Fibroblast of mammary gland (primary cell): ENCODE data around the gene POLG2.
"Not testable (repeated sequence)": the region's sequence is repeated elsewhere in the genome, so short reads cannot be mapped to it uniquely, and the experiment has no call there.

ENCODE experiments used
- DNase-seq: peaks from one replicate; pipeline ENCODE4 v3.0.0-alpha.2; 2010; ENCODE audit warnings: low read depth
- H3K4me3 ChIP-seq: 2 replicates; pipeline ENCODE4 v1.5.1; 2011; ENCODE audit warnings: low read depth, mild to moderate bottlenecking, low read length, moderate library complexity; ENCODE audit not compliant: control insufficient read depth
- CTCF ChIP-seq: conservative IDR thresholded peaks from 2 replicates; pipeline ENCODE4 v1.5.1; 2011; ENCODE audit warnings: low read depth, low read length, inconsistent platforms; ENCODE audit not compliant: control insufficient read depth, insufficient read depth

Gene POLG2

GRCh38 chr17:64471440-64471839, 25.4 kb downstream of the POLG2 start:
- no peak for DNase-seq
- no peak for TF ChIP-seq CTCF
- no peak overlapping the region for H3K4me3 ChIP-seq

- no peak overlapping the region for H3K4me3 ChIP-seq
- no peak for TF ChIP-seq CTCF
- no peak for DNase-seq
Observed at GRCh38 chr17:64470625-64471024, 26.2 kb downstream of the POLG2 start.

- not testable (repeated sequence) for H3K4me3 ChIP-seq, DNase-seq
Observed at GRCh38 chr17:64466834-64467233, 30.0 kb downstream of the POLG2 start.

- TF ChIP-seq CTCF, result no peak
- DNase-seq, result no peak
- H3K4me3 ChIP-seq, result no peak overlapping the region
Observed at GRCh38 chr17:64466019-64466735, 30.7 kb downstream of the POLG2 start.

- TF ChIP-seq CTCF, result no peak
Observed at GRCh38 chr17:64461788-64462187, 35.1 kb downstream of the POLG2 start.

GRCh38 chr17:64460955-64461354, 35.9 kb downstream of the POLG2 start:
- no peak overlapping the region for H3K4me3 ChIP-seq
- DNase-seq, result peak; percentile 23
- TF ChIP-seq CTCF, result no peak

More at GRCh38 chr17:64461788-64462187, 35.1 kb downstream of the POLG2 start:
- no peak for DNase-seq
- H3K4me3 ChIP-seq, result no peak overlapping the region

- DNase-seq, H3K4me3 ChIP-seq: not testable (repeated sequence)
Observed at GRCh38 chr17:64459818-64460217, 37.0 kb downstream of the POLG2 start.

- DNase-seq, result peak; percentile 75
- H3K4me3 ChIP-seq, result no peak overlapping the region
- TF ChIP-seq CTCF, result no peak
Observed at GRCh38 chr17:64459284-64459747, 37.5 kb downstream of the POLG2 start.
